GM12878 (cell line): ENCODE results near the gene SHMT2. TPM values are rescaled to one million over a fixed set of nuclear protein-coding genes. Genes with fewer than 3 reads are reported as not detected.
A peak's percentile ranks its signal among the peaks of the same experiment; 100 is the strongest.

Source experiments
- ATAC-seq: fragments of 200-7000 bp; cut with Tn5 transposase; 3 replicates; pipeline ENCODE4 v1.9.1; 2020; ENCODE audit warnings: mild to moderate bottlenecking, moderate library complexity
- BruUV-seq: library from RNA; stranded (reverse); fragments of 400-500 nt; replicated peaks from 2 replicates; lab custom pipeline; 2021; lab: Mats Ljungman, UMichigan
- CTCF ChIA-PET: fragments of 300-600 bp; sonication (Branson Sonifier 250); formaldehyde crosslinking; extraction: SDS; loops from one replicate; lab custom pipeline; 2021; ENCODE audit warnings: inconsistent platforms; lab: Yijun Ruan, JAX
- POLR2A ChIA-PET: fragments of 350-600 bp; formaldehyde crosslinking; extraction: SDS; loops from one replicate; lab custom pipeline; 2021; ENCODE audit warnings: inconsistent platforms; lab: Charles Lee
- RAD21 ChIA-PET: fragments of 300-600 bp; sonication (Branson Sonifier 250); formaldehyde crosslinking; loops from one replicate; lab custom pipeline; 2023; ENCODE audit warnings: antibody characterized with exemption; ENCODE audit not compliant: unreplicated experiment; lab: Charles Lee
- SMC1A ChIA-PET: fragments of 300-600 bp; sonication (Branson Sonifier 250); formaldehyde crosslinking; loops from one replicate; lab custom pipeline; 2023; ENCODE audit not compliant: unreplicated experiment, uncharacterized antibody; lab: Charles Lee
- DNase-seq: peaks from one replicate; pipeline ENCODE4 v3.0.0-alpha.2; 2011; ENCODE audit warnings: low read depth, low spot score
- FAIRE-seq: peaks from 3 replicates; lab custom pipeline; 2011; peaks lifted over from hg19 to GRCh38; lab: Jason Lieb, UNC
- H2AFZ ChIP-seq: 2 replicates; pipeline ENCODE4 v1.6.0; 2011; ENCODE audit warnings: low read depth, low read length, control low read depth; ENCODE audit not compliant: control insufficient read depth
- H3K27ac ChIP-seq: 2 replicates; pipeline ENCODE4 v1.5.1; 2011; ENCODE audit warnings: control low read depth; ENCODE audit not compliant: control insufficient read depth, insufficient read depth
- H3K27me3 ChIP-seq, 2 experiments: replicated peaks in 1 of 2; 2 replicates each; pipeline versions ENCODE4 v1.6.0 to v1.6.1; 2011; ENCODE audit warnings: low read length in 1 of 2; ENCODE audit not compliant: control insufficient read depth in 2 of 2, insufficient read depth in 2 of 2
- H3K36me3 ChIP-seq, 2 experiments: 2 replicates each; pipeline ENCODE4 v1.5.1; 2011; ENCODE audit warnings: low read length in 1 of 2; ENCODE audit not compliant: control insufficient read depth in 2 of 2, insufficient read depth in 2 of 2
- H3K4me1 ChIP-seq: 2 replicates; pipeline ENCODE4 v1.6.1; 2011; ENCODE audit warnings: mild to moderate bottlenecking, low read length, moderate library complexity, mixed read lengths; ENCODE audit not compliant: control insufficient read depth, insufficient read depth
- H3K4me2 ChIP-seq: 2 replicates; pipeline ENCODE4 v1.6.0; 2011; ENCODE audit warnings: control low read depth; ENCODE audit not compliant: control insufficient read depth, insufficient read depth
- H3K4me3 ChIP-seq: fragments of 200-600 bp; sonication (generic); 2 replicates; pipeline ENCODE4 v1.5.1; 2016
- H3K79me2 ChIP-seq: 2 replicates; pipeline ENCODE4 v1.6.0; 2011; ENCODE audit warnings: low read length; ENCODE audit not compliant: control insufficient read depth, insufficient read depth
- H3K9ac ChIP-seq: 2 replicates; pipeline ENCODE4 v1.8.0; 2011; ENCODE audit warnings: low read length, control low read depth, mixed read lengths; ENCODE audit not compliant: control insufficient read depth, insufficient read depth
- H3K9me3 ChIP-seq: replicated peaks from 3 replicates; pipeline ENCODE4 v1.5.1; 2011; ENCODE audit warnings: mild to moderate bottlenecking, low read length; ENCODE audit not compliant: control insufficient read depth, insufficient read depth
- H4K20me1 ChIP-seq: 2 replicates; pipeline ENCODE4 v1.6.0; 2011; ENCODE audit not compliant: control insufficient read depth, insufficient read depth
- ASH2L ChIP-seq: fragments of 300-600, 200-600 bp; sonication (generic); IDR thresholded peaks from 2 replicates; pipeline ENCODE4 v1.6.1; 2017; ENCODE audit warnings: low read depth, mild to moderate bottlenecking, borderline replicate concordance
- ATF3 ChIP-seq: IDR thresholded peaks from 2 replicates; pipeline ENCODE4 v1.6.1; 2011; ENCODE audit warnings: low read depth, mild to moderate bottlenecking, low read length, moderate library complexity, borderline replicate concordance; ENCODE audit errors: extremely low read depth
- CEBPZ ChIP-seq: fragments of 150-350 bp; IDR thresholded peaks from 2 replicates; pipeline ENCODE4 v1.6.1; 2016; ENCODE audit warnings: low read depth, low read length
- ELK1 ChIP-seq: IDR thresholded peaks from 2 replicates; pipeline ENCODE4 v1.6.1; 2012; ENCODE audit warnings: low read depth, low read length, improper control_type of control experiment
- ESRRA ChIP-seq: IDR thresholded peaks from 2 replicates; pipeline ENCODE4 v1.6.1; 2012; ENCODE audit warnings: mild to moderate bottlenecking, low read length, improper control_type of control experiment
- EZH2 ChIP-seq: IDR thresholded peaks from 2 replicates; pipeline ENCODE4 v1.6.1; 2012; ENCODE audit warnings: low read depth, mild to moderate bottlenecking, control low read depth, inconsistent platforms, low read length, borderline replicate concordance; ENCODE audit not compliant: control insufficient read depth
- IKZF1 ChIP-seq: fragments of 450-650 bp; conservative IDR thresholded peaks from 2 replicates; pipeline ENCODE4 v1.6.1; 2017; ENCODE audit warnings: antibody characterized with exemption, mild to moderate bottlenecking
- KAT2A ChIP-seq: conservative IDR thresholded peaks from 2 replicates; pipeline ENCODE4 v1.6.1; 2011; ENCODE audit warnings: low read depth, low read length; ENCODE audit not compliant: control insufficient read depth
- MAX ChIP-seq: IDR thresholded peaks from 2 replicates; pipeline ENCODE4 v1.6.1; 2012; ENCODE audit warnings: low read depth, low read length, improper control_type of control experiment
- SUPT20H ChIP-seq: IDR thresholded peaks from 2 replicates; pipeline ENCODE4 v1.6.1; 2011; ENCODE audit warnings: low read depth, mild to moderate bottlenecking, low read length, moderate library complexity, borderline replicate concordance; ENCODE audit not compliant: control insufficient read depth
- SUZ12 ChIP-seq: fragments of 200-600 bp; sonication (generic); IDR thresholded peaks from one replicate; pipeline ENCODE4 v1.6.1; 2018; ENCODE audit warnings: antibody characterized with exemption, mild to moderate bottlenecking; ENCODE audit not compliant: unreplicated experiment
- TBL1XR1 ChIP-seq: IDR thresholded peaks from 2 replicates; pipeline ENCODE4 v1.6.1; 2012; ENCODE audit warnings: low read depth, low read length, improper control_type of control experiment
- USF1 ChIP-seq: IDR thresholded peaks from 2 replicates; pipeline ENCODE4 v1.6.1; 2011; ENCODE audit warnings: borderline replicate concordance, low read depth, mild to moderate bottlenecking, moderate library complexity, mixed read lengths, low read length; ENCODE audit not compliant: insufficient read depth; ENCODE audit errors: extremely low read length
- WRNIP1 ChIP-seq: IDR thresholded peaks from 2 replicates; pipeline ENCODE4 v1.6.1; 2011; ENCODE audit warnings: low read depth, low read length, improper control_type of control experiment, borderline replicate concordance
- WGBS: methylation state at CpG from one replicate; pipeline ENCODE4 v1.1.6; 2016; ENCODE audit warnings: low lambda C conversion rate; ENCODE audit not compliant: insufficient replicate concordance, insufficient coverage; ENCODE audit errors: missing lambda C conversion rate; 5-methylcytosine and 5-hydroxymethylcytosine counted together
- in situ Hi-C: fragments of 300-500 bp; cut with MboI; formaldehyde crosslinking; loops from 9 replicates; pipeline ENCODE4 v1.14.3; 2018; ENCODE audit warnings: mixed read lengths
- intact Hi-C: fragments of 100-400 bp; cut with micrococcal nuclease; formaldehyde crosslinking; loops from one replicate; pipeline ENCODE4 v1.14.2; 2022; ENCODE audit not compliant: unreplicated experiment
- polyA plus RNA-seq, 11 experiments: library from polyadenylated mRNA; depleted of rRNA in 4 of 11; unstranded in 6 of 11; stranded (reverse) in 5 of 11; fragments of >200 nt; fragmentation: Nextera tagmentation in 4 of 11; fragmentation: Illumina TruSeq in 1 of 11; extraction: Ambion mirVana in 4 of 11; extraction: Trizol in 1 of 11; gene quantifications; 1 replicate in 1 of 11; 2 replicates in 10 of 11; pipeline versions ENCODE4 v1.2.1 to v1.2.3, GENCODE V29; 2011 to 2016; ENCODE audit warnings: inconsistent platforms in 2 of 11, missing spikeins in 2 of 11, low read depth in 1 of 11
- total RNA-seq, 4 experiments: library from RNA; depleted of rRNA in 3 of 4; stranded (reverse); fragments of >200 nt in 3 of 4; fragmentation: Illumina TruSeq in 1 of 4; extraction: Trizol in 1 of 4; gene quantifications; 2 replicates each; pipeline versions ENCODE4 v1.2.1 to v1.2.3, GENCODE V29; 2013 to 2021

Gene SHMT2
- total and polyA plus RNA-seq, 10 of the 15 experiments (the other 5 are each of a cell fraction or from before 2014, with no cell fraction given), result 57.0 to 292 (median 186) TPM

- ChIA-PET SMC1A (interaction anchor here (2.3 kb wide), 1 partner anchor 13 kb away, joined by 10 read pairs; the partner anchor contains the start of gene SHMT2), RAD21 (interaction anchor here (0.6 to 2.2 kb wide), 3 partner anchors 12 to 26 kb away, joined by 3 to 9 read pairs (median 3); partner anchors contain the start of gene SHMT2), POLR2A (no interaction called here), CTCF (interaction anchor here (1.1 to 2.5 kb wide), 4 partner anchors 10 to 44 kb away, joined by 3 to 10 read pairs (median 7); partner anchors contain the start of gene SHMT2)
- no TSS peak for BruUV-seq
- WGBS, result 6% methylated on average over 45 of the region's 63 CpGs
- Histone ChIP-seq H3K4me1 (peaks cover 13% of the 10 kb centered on the region), H3K4me3 (peak overlapping the region; percentile 41; the same call in 1 of the 2 replicates), H3K27ac (no peak overlapping the region), H3K79me2 (no peaks in the 10 kb centered on the region), H3K9me3 (no peaks in the 10 kb centered on the region), H4K20me1 (no peaks in the 10 kb centered on the region), H3K27me3 (peaks cover 36 to 41% of the 10 kb centered on the region in 2 experiments), H2AFZ (peak overlapping the region; percentile 15; the same call in 1 of the 2 replicates), H3K4me2 (peak overlapping the region; percentile 93), H3K9ac (no peak overlapping the region), H3K36me3 (no peaks in the 10 kb centered on the region)
- no peak for ATAC-seq
- no peak for FAIRE-seq
- in situ Hi-C loops (no loop called here), intact Hi-C loops (no loop called here)
- no peak for DNase-seq
- no peak for TF ChIP-seq EZH2
- TF ChIP-seq ESRRA, result no peak
- no peak for TF ChIP-seq ASH2L
- TF ChIP-seq TBL1XR1, result no peak
- no peak for TF ChIP-seq WRNIP1
- no peak for TF ChIP-seq USF1
- TF ChIP-seq CEBPZ, result no peak
- TF ChIP-seq SUZ12, result peak; percentile 66
- TF ChIP-seq ELK1, result no peak
- TF ChIP-seq IKZF1, result 0 out of 2 replicates have a peak, but pooled peaks have one; percentile 11
- no peak for TF ChIP-seq ATF3
- TF ChIP-seq KAT2A, result no peak
- TF ChIP-seq SUPT20H, result no peak
- TF ChIP-seq MAX, result no peak
Measured at GRCh38 chr12:57216921-57217879, 12.3 kb upstream of the SHMT2 start.
